ENCODE results near the gene CMTR2.
"Not testable (repeated sequence)": the region's sequence is repeated elsewhere in the genome, so short reads cannot be mapped to it uniquely, and the experiment has no call there.

The CMTR2 gene

DNA sequence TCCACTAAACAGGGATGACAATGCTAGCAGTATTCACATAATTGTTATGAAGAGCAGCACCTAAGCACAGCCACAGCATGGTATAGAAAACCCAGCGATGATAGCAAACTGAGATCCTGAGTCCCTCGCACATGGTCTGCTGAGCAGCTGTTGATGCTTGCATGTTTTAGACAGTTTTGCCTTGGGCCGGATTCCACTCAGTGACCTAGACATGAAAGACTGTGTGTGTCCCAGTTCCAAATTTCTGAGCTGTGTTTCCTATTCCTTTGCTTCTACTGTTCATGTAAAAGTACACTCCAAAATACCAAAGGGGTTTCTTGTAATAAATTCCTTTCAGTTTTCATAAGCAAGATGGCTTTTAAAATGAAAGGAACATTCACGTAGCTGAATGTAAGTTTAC is 30.8 kb upstream of the CMTR2 start:
- TF ChIP-seq, protein P1, sequence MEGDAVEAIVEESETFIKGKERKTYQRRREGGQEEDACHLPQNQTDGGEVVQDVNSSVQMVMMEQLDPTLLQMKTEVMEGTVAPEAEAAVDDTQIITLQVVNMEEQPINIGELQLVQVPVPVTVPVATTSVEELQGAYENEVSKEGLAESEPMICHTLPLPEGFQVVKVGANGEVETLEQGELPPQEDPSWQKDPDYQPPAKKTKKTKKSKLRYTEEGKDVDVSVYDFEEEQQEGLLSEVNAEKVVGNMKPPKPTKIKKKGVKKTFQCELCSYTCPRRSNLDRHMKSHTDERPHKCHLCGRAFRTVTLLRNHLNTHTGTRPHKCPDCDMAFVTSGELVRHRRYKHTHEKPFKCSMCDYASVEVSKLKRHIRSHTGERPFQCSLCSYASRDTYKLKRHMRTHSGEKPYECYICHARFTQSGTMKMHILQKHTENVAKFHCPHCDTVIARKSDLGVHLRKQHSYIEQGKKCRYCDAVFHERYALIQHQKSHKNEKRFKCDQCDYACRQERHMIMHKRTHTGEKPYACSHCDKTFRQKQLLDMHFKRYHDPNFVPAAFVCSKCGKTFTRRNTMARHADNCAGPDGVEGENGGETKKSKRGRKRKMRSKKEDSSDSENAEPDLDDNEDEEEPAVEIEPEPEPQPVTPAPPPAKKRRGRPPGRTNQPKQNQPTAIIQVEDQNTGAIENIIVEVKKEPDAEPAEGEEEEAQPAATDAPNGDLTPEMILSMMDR (IDR thresholded peaks at IDR 0.05; ENCODE audit: low read depth, low read length): no peak
- no peak for DNase-seq (ENCODE audit: low read depth, low spot score)
- H3K4me3 ChIP-seq (ENCODE audit: low read depth, low read length): no peak overlapping the region
- in situ Hi-C loops (cut with HindIII; ENCODE audit: low sequenced_read_pairs): no loop called here

DNA sequence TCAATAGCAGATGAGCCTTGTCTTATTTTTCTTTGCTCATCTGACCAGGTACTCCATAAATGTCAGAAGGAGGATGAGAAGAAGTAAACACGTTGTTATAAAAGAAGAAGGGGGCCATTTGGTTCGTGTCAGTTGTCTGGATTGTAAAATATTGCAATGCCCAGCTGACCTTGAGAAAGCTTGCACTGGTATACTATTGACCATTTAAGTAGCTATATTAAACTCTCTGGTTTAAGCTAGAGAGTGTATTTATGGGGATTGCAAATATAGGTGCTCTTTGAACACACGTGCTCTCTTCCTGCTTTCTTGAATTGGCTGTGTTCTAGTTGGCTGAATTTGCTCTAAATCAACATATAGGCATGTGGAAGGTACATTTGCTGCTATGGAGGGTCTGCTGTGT is 26.1 kb upstream of the CMTR2 start:
- in situ Hi-C loops (cut with HindIII; ENCODE audit: low sequenced_read_pairs): no loop called here
- TF ChIP-seq, protein P1 (IDR thresholded peaks at IDR 0.05; ENCODE audit: low read depth, low read length): no peak
- DNase-seq (ENCODE audit: low read depth, low spot score): no peak

DNA sequence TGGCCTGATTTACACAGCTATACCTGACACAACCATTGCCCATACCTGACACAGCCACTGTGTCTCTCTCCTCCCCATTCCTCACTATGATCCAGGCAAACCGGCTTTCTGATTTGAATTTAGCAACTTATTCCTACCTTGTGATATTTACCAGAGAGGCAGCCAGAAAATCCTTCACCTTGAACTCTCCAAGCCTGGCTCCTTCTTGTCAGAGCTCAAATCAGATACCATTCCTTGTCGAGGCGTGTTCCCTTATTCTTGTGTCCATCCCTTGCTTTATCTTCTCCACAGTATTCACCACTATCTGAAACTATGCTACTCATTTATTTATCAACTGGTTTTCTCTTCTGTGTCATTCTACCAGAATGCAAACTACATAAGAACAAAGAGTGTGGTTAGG is 24.4 kb upstream of the CMTR2 start:
- DNase-seq (ENCODE audit: low read depth, low spot score); H3K4me3 ChIP-seq (ENCODE audit: low read depth, low read length); in situ Hi-C loops (cut with HindIII; ENCODE audit: low sequenced_read_pairs): not testable (repeated sequence)

More for the DNA sequence above, 26.1 kb upstream of the CMTR2 start:
- H3K4me3 ChIP-seq (ENCODE audit: low read depth, low read length): no peak overlapping the region

DNA sequence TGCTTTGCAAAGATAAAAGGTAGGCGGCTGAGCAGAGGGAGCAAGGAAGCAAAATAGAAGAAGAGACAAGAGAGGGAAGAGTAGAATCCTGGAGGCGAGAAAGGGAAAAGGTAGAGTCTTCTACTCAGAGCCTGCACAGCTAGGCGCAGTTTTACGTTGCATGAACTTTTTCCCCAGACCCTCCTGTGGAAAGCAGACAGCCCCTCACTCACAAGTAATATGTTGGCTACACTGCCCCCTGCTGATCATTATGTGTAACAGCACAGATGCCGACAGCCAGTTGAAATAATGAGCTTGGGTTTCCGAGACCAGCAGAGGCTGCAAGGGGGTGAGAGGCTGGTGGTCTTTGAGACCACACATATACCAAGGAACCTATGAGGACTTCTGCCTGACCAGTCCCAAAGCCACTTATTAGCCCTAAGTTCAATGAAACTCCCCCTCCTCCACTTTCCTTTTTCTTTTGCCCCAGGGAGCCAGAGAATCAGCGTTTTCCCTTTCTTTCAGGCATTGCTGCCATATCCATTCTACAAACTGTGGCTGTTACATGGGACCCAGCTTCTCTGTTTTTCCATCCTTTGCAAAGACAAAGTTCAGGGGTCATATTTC is 22.5 kb upstream of the CMTR2 start:
- no peak overlapping the region for H3K4me3 ChIP-seq (ENCODE audit: low read depth, low read length)
- TF ChIP-seq, protein P1 (IDR thresholded peaks at IDR 0.05; ENCODE audit: low read depth, low read length): peak; percentile 72
- DNase-seq (ENCODE audit: low read depth, low spot score): peak; percentile 1
- in situ Hi-C loops (cut with HindIII; ENCODE audit: low sequenced_read_pairs): no loop called here

DNA sequence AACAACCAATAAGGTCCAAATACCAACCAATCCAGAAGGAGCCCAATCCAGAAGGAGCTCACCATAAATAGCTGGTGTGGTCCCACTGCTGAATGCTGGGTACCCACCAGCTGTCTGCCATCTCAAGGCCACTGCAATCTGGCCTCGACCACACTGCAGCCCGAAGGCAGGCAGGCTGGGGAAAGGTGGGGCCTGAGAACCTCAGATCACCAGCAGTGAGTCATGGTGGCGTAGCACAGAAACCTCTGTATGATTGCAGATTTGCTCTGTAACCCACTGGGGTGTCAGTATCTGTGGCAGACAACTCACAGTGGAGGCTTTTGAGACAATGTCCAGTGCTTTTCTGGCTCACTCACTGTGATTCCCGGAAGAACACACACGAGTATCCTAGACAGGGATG is 14.7 kb upstream of the CMTR2 start:
- in situ Hi-C loops (cut with HindIII; ENCODE audit: low sequenced_read_pairs): no loop called here
- no peak overlapping the region for H3K4me3 ChIP-seq (ENCODE audit: low read depth, low read length)
- TF ChIP-seq, protein P1 (IDR thresholded peaks at IDR 0.05; ENCODE audit: low read depth, low read length): no peak
- DNase-seq (ENCODE audit: low read depth, low spot score): no peak

DNA sequence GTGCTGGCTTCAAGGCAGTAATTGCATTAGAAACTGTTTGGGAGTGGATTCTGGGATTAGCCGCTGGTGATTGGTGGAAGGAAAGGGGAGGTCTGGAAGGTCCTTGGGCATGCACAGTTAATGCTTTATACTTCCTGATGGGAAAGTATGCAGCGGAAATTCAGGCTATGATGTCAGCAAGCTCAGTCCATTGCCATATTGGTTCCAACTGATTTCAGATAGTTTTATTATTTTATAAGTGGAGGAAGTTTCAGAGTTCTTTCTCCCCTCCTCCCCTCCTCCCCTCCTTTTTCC is 8.1 kb upstream of the CMTR2 start:
- TF ChIP-seq, protein P1 (IDR thresholded peaks at IDR 0.05; ENCODE audit: low read depth, low read length): no peak
- no peak for DNase-seq (ENCODE audit: low read depth, low spot score)
- H3K4me3 ChIP-seq (ENCODE audit: low read depth, low read length): no peak overlapping the region
- in situ Hi-C loops (cut with HindIII; ENCODE audit: low sequenced_read_pairs): no loop called here

DNA sequence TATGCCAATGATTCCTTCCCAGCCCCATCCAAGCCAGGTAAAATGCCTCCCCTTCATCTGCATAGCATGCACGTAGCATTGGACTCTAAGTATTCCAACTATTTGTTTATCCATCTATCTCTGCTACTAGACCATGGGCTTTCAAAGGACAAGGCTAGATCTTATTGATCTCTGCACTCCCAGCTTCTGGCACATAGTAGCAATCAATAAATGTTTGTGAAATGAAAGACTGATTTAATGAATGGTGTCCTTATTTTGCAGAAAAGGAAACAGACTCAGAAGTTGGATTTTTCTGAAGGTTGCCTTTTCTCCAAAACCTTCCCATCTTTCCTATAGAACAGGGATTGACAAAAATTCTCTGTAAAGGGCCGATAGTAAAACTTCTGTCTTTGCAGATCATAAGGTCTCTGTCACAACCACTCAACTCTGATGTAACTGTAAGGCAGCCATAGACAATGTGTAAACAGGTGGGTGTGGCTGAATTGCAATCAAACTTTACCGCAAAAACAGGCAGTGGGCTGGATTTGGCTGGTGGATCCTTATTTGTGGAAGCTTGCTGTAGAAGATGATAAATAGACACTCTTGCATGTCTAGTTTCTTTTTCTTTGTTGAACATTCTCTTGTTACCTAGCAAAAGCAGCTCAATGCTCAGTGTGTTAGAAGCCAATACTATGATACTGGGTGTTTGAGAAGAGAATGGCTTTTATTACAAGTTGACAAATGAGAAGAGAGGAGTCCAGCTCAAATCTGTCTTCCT is 7.6 kb upstream of the CMTR2 start:
- TF ChIP-seq, protein P1 (IDR thresholded peaks at IDR 0.05; ENCODE audit: low read depth, low read length): no peak
- in situ Hi-C loops (cut with HindIII; ENCODE audit: low sequenced_read_pairs): no loop called here
- H3K4me3 ChIP-seq (ENCODE audit: low read depth, low read length): no peak overlapping the region
- DNase-seq (ENCODE audit: low read depth, low spot score): no peak
